ENCODE results near the gene ROR1. TPM values are rescaled to one million over a fixed set of nuclear protein-coding genes. Genes with fewer than 3 reads are reported as not detected.

ROR1 gene
- total RNA-seq, 6 experiments from 2014 or later = 0.04 to 0.58 (median 0.37) TPM

DNA sequence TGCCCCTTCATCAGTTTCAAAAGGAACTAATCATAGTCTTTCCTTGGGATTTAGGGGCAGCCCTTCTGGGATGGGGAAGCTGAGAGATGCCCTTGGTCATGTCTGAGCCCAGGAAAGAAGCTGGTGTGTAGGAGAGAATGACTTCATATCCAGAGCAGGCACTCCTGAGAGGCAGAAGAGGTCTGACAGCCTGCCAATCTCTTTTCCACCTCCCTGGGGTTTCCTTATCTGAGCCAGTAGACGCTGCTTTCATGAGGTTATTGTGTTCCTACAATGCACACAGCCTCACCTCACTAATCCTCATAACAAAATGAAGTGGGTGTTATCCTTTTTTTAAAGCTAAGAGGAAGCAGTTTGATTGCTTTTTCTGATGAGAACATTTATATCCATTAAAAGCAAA is 14.1 kb downstream of the ROR1 start:
- Histone ChIP-seq H3K36me3 (no peaks in the 10 kb centered on the region), H3K4me3 (no peak overlapping the region), H3K4me1 (peaks cover 0 to 6% (median 0%) of the 10 kb centered on the region in 4 donors), H3K27me3 (no peaks in the 10 kb centered on the region), H3K27ac (no peak overlapping the region), H3K9me3 (no peaks in the 10 kb centered on the region)
- intact Hi-C loops (cut with DNase I) = no loop called here
- ATAC-seq (no peak), DNase-seq (no peak)
- WGBS (ENCODE audit: insufficient coverage, low coverage, low lambda C conversion rate, missing lambda C conversion rate) = 55% methylated on average over 1 of the region's 1 CpG
- no peak for TF ChIP-seq POLR2A (IDR thresholded peaks at IDR 0.05)
- TF ChIP-seq, protein P1, sequence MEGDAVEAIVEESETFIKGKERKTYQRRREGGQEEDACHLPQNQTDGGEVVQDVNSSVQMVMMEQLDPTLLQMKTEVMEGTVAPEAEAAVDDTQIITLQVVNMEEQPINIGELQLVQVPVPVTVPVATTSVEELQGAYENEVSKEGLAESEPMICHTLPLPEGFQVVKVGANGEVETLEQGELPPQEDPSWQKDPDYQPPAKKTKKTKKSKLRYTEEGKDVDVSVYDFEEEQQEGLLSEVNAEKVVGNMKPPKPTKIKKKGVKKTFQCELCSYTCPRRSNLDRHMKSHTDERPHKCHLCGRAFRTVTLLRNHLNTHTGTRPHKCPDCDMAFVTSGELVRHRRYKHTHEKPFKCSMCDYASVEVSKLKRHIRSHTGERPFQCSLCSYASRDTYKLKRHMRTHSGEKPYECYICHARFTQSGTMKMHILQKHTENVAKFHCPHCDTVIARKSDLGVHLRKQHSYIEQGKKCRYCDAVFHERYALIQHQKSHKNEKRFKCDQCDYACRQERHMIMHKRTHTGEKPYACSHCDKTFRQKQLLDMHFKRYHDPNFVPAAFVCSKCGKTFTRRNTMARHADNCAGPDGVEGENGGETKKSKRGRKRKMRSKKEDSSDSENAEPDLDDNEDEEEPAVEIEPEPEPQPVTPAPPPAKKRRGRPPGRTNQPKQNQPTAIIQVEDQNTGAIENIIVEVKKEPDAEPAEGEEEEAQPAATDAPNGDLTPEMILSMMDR (IDR thresholded peaks at IDR 0.05) = no peak

DNA sequence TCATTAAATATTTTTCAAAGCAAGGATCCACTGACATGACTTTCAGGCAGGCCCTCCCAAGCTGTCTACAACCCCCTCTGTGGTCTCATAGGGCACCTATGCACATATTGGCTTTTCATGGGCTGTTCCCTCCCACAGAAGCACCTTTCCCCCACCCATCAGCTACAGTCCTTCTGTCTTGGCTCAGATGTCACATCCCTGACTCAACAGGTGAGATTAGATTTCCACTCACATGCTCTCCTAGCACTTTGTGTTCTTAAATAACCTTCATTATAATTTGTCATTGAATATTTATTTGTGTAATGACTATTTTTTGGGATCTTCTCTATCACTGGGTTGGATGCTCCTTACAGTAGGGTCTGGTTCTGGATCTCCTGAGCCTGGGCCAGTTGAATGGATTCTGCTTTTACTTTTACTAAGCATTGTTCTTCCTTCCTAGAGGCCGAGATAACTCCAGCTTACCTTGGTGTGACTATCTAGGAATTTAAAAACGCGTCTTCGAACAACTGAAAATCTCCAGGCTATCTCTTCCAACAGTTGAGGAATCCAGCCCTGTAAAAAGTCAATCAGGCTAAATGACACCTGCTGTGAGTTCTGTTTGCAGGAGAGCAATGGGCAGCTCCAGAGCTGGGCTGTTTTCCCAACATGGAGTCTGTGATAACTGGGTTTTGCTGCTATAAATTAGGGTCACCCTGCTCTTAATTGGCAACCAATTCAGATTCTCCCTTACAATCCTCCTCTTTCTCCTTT is 16.2 kb downstream of the ROR1 start:
- Histone ChIP-seq H3K4me3 (no peak overlapping the region), H3K9me3 (no peaks in the 10 kb centered on the region), H3K27ac (no peak overlapping the region), H3K36me3 (no peaks in the 10 kb centered on the region), H3K4me1 (no peaks in the 10 kb centered on the region), H3K27me3 (no peaks in the 10 kb centered on the region)
- 67% methylated on average over 4 of the region's 4 CpGs for WGBS (ENCODE audit: insufficient coverage, low coverage, low lambda C conversion rate, missing lambda C conversion rate)
- ATAC-seq = no peak
- TF ChIP-seq POLR2A (IDR thresholded peaks at IDR 0.05) = no peak
- TF ChIP-seq, protein P1 (IDR thresholded peaks at IDR 0.05) = no peak
- no peak for DNase-seq
- intact Hi-C loops (cut with DNase I) = no loop called here

DNA sequence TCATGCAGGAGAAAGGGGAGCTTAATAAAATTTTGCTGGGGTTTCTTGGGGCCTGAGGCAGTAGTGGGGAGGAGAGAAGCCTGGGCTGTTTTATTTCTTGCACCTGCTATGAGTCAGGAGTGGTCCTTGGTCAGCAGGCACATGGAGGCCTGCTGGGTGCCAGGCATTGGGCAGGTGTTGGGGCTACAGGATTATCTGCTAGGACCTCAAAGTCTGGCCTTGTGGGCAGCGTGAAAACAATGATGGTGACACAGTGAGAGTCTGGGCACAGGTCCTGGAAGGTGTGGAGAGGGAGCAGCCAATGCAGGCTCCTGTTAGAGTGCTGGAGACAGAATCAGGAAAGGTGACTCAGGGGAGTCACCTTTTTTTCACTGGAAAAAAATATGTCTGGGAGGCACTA is 17.2 kb downstream of the ROR1 start:
- Histone ChIP-seq H3K9me3 (no peaks in the 10 kb centered on the region), H3K4me1 (no peaks in the 10 kb centered on the region), H3K27me3 (no peaks in the 10 kb centered on the region), H3K36me3 (no peaks in the 10 kb centered on the region), H3K27ac (no peak overlapping the region), H3K4me3 (no peak overlapping the region)
- no peak for DNase-seq
- TF ChIP-seq POLR2A (IDR thresholded peaks at IDR 0.05) = no peak
- TF ChIP-seq, protein P1 (IDR thresholded peaks at IDR 0.05) = no peak
- 40% methylated on average over 1 of the region's 1 CpG for WGBS (ENCODE audit: insufficient coverage, low coverage, low lambda C conversion rate, missing lambda C conversion rate)
- intact Hi-C loops (cut with DNase I) = no loop called here
- ATAC-seq = no peak

DNA sequence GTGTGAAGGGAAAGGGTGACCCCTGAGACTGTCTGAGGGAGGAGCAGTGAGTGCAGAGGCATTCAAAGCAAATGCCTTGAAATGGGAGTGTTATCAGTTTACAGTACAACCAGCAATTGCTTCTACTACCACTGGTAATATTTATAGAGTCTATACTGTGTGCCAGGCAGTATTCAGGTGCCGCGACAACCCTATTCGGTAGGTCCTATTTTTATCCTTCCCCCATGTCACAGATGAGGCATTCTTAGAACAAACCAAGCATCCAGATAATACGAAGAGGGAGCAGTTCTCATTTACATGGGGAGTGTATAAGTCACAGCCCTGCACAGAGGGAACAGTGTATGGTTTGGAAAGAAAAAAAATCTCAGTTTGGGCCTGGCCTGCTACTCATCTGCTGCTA is 18.3 kb downstream of the ROR1 start:
- no peaks in the 10 kb centered on the region for H3K27me3 ChIP-seq
- no peak overlapping the region for H3K27ac ChIP-seq
- WGBS (ENCODE audit: insufficient coverage, low coverage, low lambda C conversion rate, missing lambda C conversion rate) = 76% methylated on average over 4 of the region's 4 CpGs
- DNase-seq (no peak), ATAC-seq (no peak)
- H3K9me3 ChIP-seq = no peaks in the 10 kb centered on the region
- no peaks in the 10 kb centered on the region for H3K4me1 ChIP-seq
- TF ChIP-seq, protein P1 (IDR thresholded peaks at IDR 0.05) = no peak
- no peak for TF ChIP-seq POLR2A (IDR thresholded peaks at IDR 0.05)
- no peak overlapping the region for H3K4me3 ChIP-seq
- intact Hi-C loops (cut with DNase I) = no loop called here
- no peaks in the 10 kb centered on the region for H3K36me3 ChIP-seq

Measured in right lobe of liver (tissue), 6 donors.